Measurements from ENCODE around the gene ZNF274. TPM values are rescaled to one million over a fixed set of nuclear protein-coding genes. Genes with fewer than 3 reads are reported as not detected.
"Not testable (repeated sequence)": the region's sequence is repeated elsewhere in the genome, so short reads cannot be mapped to it uniquely, and the experiment has no call there.

The ZNF274 gene
- 10 to 100 TPM; 18.4 to 27.6 (median 22.9) TPM for total RNA-seq
- 10 to 100 TPM; 13.8 to 26.0 TPM for polyA plus RNA-seq
- long read RNA-seq, donor 1, full-length matches to known transcripts: 37 of 51 reads
- long read RNA-seq, donor 1, partial matches to known transcripts: 5 of 51 reads
- long read RNA-seq, donor 1, other reads (novel, unspliced or antisense): 9 of 51 reads
- long read RNA-seq, donor 2, transcript ZNF274-212 (8 exons, 2,538 nt): major isoform, 31 of 50 reads
- long read RNA-seq, donor 2, partial matches to known transcripts: 9 of 50 reads
- long read RNA-seq, donor 2, other reads (novel, unspliced or antisense): 9 of 50 reads
- long read RNA-seq, donor 3, full-length matches to known transcripts: 64 of 94 reads
- long read RNA-seq, donor 3, partial matches to known transcripts: 17 of 94 reads
- long read RNA-seq, donor 3, other reads (novel, unspliced or antisense): 13 of 94 reads

DNA sequence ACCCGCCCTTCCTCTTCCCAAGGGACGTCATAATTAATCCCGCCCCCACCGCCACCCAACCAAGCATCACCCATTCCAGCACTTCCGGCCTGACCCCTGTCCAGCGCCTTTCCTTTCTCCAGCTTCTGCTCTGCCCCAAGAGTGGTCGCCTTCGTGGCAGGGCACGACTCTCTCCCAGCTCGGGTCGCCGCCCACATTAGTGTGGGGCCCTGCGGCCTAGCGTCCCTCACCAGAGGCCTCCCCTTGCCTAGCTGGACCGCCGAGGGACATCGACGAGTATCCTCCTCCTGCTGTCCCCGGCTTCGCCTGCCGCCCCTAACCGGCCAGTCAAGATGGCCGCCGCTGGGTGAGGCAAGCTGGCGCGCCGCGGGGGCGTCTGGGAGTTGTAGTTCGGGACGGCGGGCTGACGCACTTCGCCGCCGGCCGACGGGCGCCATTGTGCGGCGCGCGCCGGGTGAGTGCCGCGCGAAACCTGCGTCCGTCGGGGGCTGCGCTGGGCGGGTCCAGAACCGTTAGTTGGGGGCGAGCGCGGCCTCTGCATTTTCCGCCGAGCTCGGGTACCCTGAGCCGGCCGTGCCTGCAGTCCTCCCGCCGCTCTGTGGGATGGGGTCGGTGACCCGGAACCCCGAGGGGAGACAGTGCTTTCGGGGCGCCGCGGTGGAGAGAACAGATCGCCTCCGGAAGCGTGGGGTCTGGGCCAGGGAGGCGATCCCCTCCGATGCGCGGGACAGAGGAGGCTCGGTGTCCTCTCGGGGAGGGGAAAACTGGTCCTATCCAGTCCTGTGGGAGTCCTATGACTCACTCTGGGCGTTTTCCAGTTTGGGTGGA lies at the start of gene ZNF274:
Gene ZNF274 (plus strand): TSS at position 73 of the 828 bp plus-strand sequence. CDS start 905 bp downstream, outside the sequence.
- DNase-seq (peak; percentile 95), ATAC-seq (peak; percentile 95 to 97 (median 96))
- 1% methylated on average over 80 of the region's 80 CpGs for WGBS, 2 donors
- H3K9me3 ChIP-seq: peaks cover 4 to 97% (median 87%) of the 10 kb centered on the region in 11 donors
- intact Hi-C loops (cut with DNase I): loop anchor here in 5 of 10 donors (1.0 to 10.0 kb wide), 6 partner anchors 46 to 144 kb away; partner anchors contain the start of genes ERVK3-1 (in 2 of the 5), ZNF8 (in 2 of the 5), ZNF544 (in 1 of the 5) and ZSCAN22 (in 1 of the 5)
- TF ChIP-seq, protein P1, sequence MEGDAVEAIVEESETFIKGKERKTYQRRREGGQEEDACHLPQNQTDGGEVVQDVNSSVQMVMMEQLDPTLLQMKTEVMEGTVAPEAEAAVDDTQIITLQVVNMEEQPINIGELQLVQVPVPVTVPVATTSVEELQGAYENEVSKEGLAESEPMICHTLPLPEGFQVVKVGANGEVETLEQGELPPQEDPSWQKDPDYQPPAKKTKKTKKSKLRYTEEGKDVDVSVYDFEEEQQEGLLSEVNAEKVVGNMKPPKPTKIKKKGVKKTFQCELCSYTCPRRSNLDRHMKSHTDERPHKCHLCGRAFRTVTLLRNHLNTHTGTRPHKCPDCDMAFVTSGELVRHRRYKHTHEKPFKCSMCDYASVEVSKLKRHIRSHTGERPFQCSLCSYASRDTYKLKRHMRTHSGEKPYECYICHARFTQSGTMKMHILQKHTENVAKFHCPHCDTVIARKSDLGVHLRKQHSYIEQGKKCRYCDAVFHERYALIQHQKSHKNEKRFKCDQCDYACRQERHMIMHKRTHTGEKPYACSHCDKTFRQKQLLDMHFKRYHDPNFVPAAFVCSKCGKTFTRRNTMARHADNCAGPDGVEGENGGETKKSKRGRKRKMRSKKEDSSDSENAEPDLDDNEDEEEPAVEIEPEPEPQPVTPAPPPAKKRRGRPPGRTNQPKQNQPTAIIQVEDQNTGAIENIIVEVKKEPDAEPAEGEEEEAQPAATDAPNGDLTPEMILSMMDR (IDR thresholded peaks at IDR 0.05): no peak
- H3K27me3 ChIP-seq: no peaks in the 10 kb centered on the region
- H3K36me3 ChIP-seq: peaks cover 4 to 78% (median 38%) of the 10 kb centered on the region in 9 donors
- peak within 1 kb of the TSS; percentile 67 to 98 (median 92) for H3K4me3 ChIP-seq
- peaks cover 0 to 17% (median 6%) of the 10 kb centered on the region in 9 donors for H3K4me1 ChIP-seq
- peak within 1 kb of the TSS; percentile 96 to 100 (median 100) for H3K27ac ChIP-seq

DNA sequence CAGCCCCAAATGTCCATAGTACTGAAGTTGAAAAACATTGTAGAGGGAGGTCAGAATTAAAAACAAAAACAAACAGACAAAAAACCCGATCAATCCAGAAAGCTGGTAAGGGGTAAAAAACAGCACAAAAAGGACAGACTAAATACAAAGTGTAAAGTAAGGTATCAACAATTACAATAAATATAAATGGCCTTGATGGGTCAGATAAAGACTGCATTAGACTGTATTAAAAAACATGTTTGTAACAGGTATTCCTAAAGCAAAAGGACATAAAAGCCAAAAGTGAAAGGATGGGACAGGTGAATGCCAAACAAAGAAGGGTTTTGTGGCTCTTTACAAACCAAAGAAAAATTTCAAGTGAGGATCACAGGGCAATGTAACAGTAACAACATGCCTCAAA lies 48.6 kb upstream of the ZNF274 start:
- 91 to 97% methylated on average over 1 of the region's 1 CpG for WGBS, 2 donors
- DNase-seq (no peak), ATAC-seq (no peak)
- H3K4me3 ChIP-seq: no peak overlapping the region
- no peak overlapping the region for H3K27ac ChIP-seq
- H3K9me3 ChIP-seq: peaks cover 3 to 100% (median 100%) of the 10 kb centered on the region in 11 donors
- no peaks in the 10 kb centered on the region for H3K4me1 ChIP-seq
- TF ChIP-seq, protein P1 (IDR thresholded peaks at IDR 0.05): no peak
- no peaks in the 10 kb centered on the region for H3K27me3 ChIP-seq
- intact Hi-C loops (cut with DNase I): no loop called here
- peaks cover 5 to 100% (median 97%) of the 10 kb centered on the region in 9 donors for H3K36me3 ChIP-seq

DNA sequence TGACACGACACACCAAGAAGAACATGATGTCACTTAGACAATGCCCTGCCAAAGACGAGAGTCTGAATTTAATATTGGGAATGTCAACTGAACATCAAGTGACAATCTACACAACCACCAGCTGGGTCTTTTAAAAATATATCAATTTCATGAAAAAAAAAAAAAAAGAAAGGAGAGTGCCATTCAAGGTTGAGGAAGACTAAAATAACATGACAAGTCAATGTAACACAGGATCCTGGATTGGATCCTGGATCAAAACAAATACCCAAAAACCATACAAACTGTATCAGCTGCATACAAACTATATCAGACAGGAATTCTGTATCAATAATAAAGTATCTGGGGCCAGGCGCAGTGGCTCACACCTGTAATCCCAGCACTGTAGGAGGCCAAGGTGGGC lies 37.0 kb upstream of the ZNF274 start:
- no peak for DNase-seq
- Histone ChIP-seq H3K4me1 (peaks cover under 1 to 14% (median 10%) of the 10 kb centered on the region in 9 donors), H3K9me3 (peaks cover 0 to 74% (median 52%) of the 10 kb centered on the region in 11 donors), H3K36me3 (peaks cover 7 to 59% (median 25%) of the 10 kb centered on the region in 9 donors), H3K27me3 (no peaks in the 10 kb centered on the region), H3K27ac (no peak overlapping the region), H3K4me3 (no peak overlapping the region)
- WGBS, 2 donors: 99% methylated on average over 3 of the region's 3 CpGs
- intact Hi-C loops (cut with DNase I): no loop called here
- TF ChIP-seq, protein P1 (IDR thresholded peaks at IDR 0.05): no peak
- ATAC-seq: no peak

DNA sequence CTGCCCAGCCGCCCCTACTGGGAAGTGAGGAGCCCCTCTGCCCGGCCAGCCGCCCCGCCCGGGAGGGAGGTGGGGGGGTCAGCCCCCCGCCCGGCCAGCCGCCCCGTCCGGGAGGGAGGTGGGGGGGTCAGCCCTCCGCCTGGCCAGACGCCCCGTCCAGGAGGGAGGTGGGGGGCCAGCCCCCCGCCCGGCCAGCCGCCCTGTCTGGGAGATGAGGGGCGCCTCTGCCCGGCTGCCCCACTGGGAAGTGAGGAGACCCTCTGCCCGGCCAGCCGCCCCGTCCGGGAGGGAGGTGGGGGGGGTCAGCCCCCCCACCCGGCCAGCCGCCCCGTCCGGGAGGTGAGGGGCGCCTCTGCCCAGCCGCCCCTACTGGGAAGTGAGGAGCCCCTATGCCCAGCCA lies 35.4 kb upstream of the ZNF274 start:
- H3K27me3 ChIP-seq; H3K27ac ChIP-seq; intact Hi-C loops (cut with DNase I); H3K4me3 ChIP-seq; DNase-seq; ATAC-seq: not testable (repeated sequence)
- peaks cover 0 to 68% (median 36%) of the 10 kb centered on the region in 11 donors for H3K9me3 ChIP-seq
- 88 to 98% methylated on average over 19 to 20 of the region's 28 CpGs for WGBS, 2 donors
- H3K36me3 ChIP-seq: peaks cover 0 to 43% (median 9%) of the 10 kb centered on the region in 9 donors
- H3K4me1 ChIP-seq: peaks cover 2 to 29% (median 14%) of the 10 kb centered on the region in 9 donors

Measured in heart right ventricle (tissue), 16 donors.